ENCODE results near the gene PEAK1. TPM values are rescaled to one million over a fixed set of nuclear protein-coding genes. Genes with fewer than 3 reads are reported as not detected.

Gene PEAK1
- total RNA-seq, 1 experiment from 2014 or later = 21.2 TPM

DNA sequence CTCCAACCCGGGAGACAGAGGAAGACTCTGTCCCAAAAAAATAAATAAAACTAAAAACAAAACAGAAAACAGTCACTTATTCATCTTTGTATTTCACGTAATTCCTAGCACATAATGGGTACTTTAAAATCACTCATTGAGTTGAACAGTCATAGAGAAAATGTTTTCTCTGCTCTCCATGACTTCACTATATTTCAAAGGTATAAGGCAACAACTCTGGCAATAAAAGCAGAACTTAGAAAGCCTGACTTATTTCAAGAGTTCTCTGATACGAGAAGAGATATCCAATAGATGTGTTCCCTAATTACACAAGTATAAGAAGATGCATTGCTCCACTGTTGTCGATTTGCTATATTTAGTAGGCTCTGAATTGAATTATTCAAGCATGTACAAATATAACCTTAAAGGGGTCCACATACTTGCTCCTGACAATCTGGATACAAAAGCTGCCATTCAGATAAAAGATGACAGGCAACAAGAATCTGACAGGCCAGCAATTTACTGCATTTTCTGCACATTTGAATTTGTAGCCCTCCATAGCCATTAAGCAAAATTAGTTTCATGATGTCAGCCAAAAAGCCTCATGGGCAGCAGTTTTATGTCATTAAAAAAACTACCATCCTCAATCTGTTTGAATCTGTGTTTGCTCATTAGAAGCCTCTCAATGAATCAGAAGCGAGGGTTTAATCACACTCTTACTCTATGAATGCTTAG lies 47.9 kb downstream of the PEAK1 start:
- H2BK20ac ChIP-seq (ENCODE audit: low read depth, low read length, poor library complexity, severe bottlenecking) = no peak overlapping the region
- DNase-seq = no peak
- H3K27ac Mint-ChIP-seq = no peak overlapping the region
- H3K4me3 Mint-ChIP-seq = no peak overlapping the region
- H4K8ac ChIP-seq (replicated peaks; ENCODE audit: insufficient read length, low read depth, low read length) = no peak overlapping the region
- no peak overlapping the region for H4K91ac ChIP-seq (ENCODE audit: insufficient read length, low read depth, low read length)
- H3K27ac ChIP-seq (ENCODE audit: insufficient read length, low read depth, low read length) = no peak overlapping the region
- no peak overlapping the region for H2BK15ac ChIP-seq (ENCODE audit: low read depth, low read length)
- TF ChIP-seq, protein P1, sequence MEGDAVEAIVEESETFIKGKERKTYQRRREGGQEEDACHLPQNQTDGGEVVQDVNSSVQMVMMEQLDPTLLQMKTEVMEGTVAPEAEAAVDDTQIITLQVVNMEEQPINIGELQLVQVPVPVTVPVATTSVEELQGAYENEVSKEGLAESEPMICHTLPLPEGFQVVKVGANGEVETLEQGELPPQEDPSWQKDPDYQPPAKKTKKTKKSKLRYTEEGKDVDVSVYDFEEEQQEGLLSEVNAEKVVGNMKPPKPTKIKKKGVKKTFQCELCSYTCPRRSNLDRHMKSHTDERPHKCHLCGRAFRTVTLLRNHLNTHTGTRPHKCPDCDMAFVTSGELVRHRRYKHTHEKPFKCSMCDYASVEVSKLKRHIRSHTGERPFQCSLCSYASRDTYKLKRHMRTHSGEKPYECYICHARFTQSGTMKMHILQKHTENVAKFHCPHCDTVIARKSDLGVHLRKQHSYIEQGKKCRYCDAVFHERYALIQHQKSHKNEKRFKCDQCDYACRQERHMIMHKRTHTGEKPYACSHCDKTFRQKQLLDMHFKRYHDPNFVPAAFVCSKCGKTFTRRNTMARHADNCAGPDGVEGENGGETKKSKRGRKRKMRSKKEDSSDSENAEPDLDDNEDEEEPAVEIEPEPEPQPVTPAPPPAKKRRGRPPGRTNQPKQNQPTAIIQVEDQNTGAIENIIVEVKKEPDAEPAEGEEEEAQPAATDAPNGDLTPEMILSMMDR (conservative IDR thresholded peaks at IDR 0.05) = no peak
- WGBS (ENCODE audit: extremely low coverage, insufficient read length, low lambda C conversion rate) = no CpG with 5 or more reads among the region's 5 CpGs
- no peak overlapping the region for H4K5ac ChIP-seq (ENCODE audit: insufficient read length, low read depth, low read length)
- no peak overlapping the region for H3K23ac ChIP-seq (ENCODE audit: insufficient read length, low read depth, low read length)
- no peaks in the 10 kb centered on the region for H3K79me1 ChIP-seq (ENCODE audit: insufficient read depth, low read depth, low read length, poor library complexity, severe bottlenecking)
- no peaks in the 10 kb centered on the region for H3K9me3 ChIP-seq (ENCODE audit: control insufficient read depth, low read depth, low read length)
- no peaks in the 10 kb centered on the region for H3K4me1 ChIP-seq (ENCODE audit: insufficient read depth, low read length)
- no peak overlapping the region for H3K14ac ChIP-seq (ENCODE audit: insufficient read depth, low read length)
- H3K27me3 Mint-ChIP-seq (ENCODE audit: low read depth) = no peaks in the 10 kb centered on the region
- H2AK5ac ChIP-seq (ENCODE audit: insufficient read length, low read length) = no peak overlapping the region
- H2BK5ac ChIP-seq (ENCODE audit: insufficient read length, low read length) = no peak overlapping the region
- H2BK12ac ChIP-seq (ENCODE audit: insufficient read length, low read depth, low read length) = no peak overlapping the region
- H3T11ph ChIP-seq (ENCODE audit: low read length) = no peak overlapping the region
- no peak overlapping the region for H3K4ac ChIP-seq (ENCODE audit: low read depth, low read length)
- no peaks in the 10 kb centered on the region for H4K20me1 ChIP-seq (ENCODE audit: control insufficient read depth, insufficient read depth, insufficient read length)
- H3K56ac ChIP-seq (ENCODE audit: insufficient read length, low read depth, low read length) = no peak overlapping the region
- no peak overlapping the region for H3K18ac ChIP-seq (ENCODE audit: insufficient read length, low read depth, low read length)
- no peak overlapping the region for H2BK120ac ChIP-seq (ENCODE audit: low read depth, low read length, poor library complexity, severe bottlenecking)
- 0 out of 2 replicates have a peak, but pooled peaks cover 2% of the 10 kb centered on the region for H3K79me2 ChIP-seq (ENCODE audit: insufficient read depth, low read length)
- no peaks in the 10 kb centered on the region for H3K23me2 ChIP-seq (ENCODE audit: insufficient read length, low read depth, low read length, poor library complexity, severe bottlenecking)
- H3K4me2 ChIP-seq (ENCODE audit: insufficient read depth, insufficient read length, low read length) = no peak overlapping the region
- H2AFZ ChIP-seq (ENCODE audit: low read length) = no peak overlapping the region
- peaks cover 5 to 10% of the 10 kb centered on the region in 2 experiments; a peak in 3 of 4 replicates for H3K4me1 Mint-ChIP-seq
- H3K9ac ChIP-seq (ENCODE audit: extremely low read depth, insufficient read length, low read length) = no peak overlapping the region
- no peaks in the 10 kb centered on the region for H3K27me3 ChIP-seq (ENCODE audit: insufficient read depth, low read length)
- no peaks in the 10 kb centered on the region; a peak in 1 of 5 replicates for H3K9me3 Mint-ChIP-seq
- H3K36me3 Mint-ChIP-seq (ENCODE audit: insufficient read depth in 1 of 3, low read depth in 3 of 3) = peaks cover 0 to 2% (median 2%) of the 10 kb centered on the region in 3 experiments; a peak in 2 of 7 replicates

All from H9 (cell line).